ENCODE results near the gene BPIFA1.
A peak's percentile ranks its signal among the peaks of the same experiment; 100 is the strongest.

- TF ChIP-seq CTCF (IDR thresholded peaks at IDR 0.05; ENCODE audit: insufficient read depth, low read length, poor library complexity, severe bottlenecking), result peak; percentile 99
- TF ChIP-seq EZH2phosphoT487 (conservative IDR thresholded peaks at IDR 0.05; ENCODE audit: low read length), result no peak
Measured at GRCh38 chr20:33291830-33292355, 56.1 kb downstream of the BPIFA1 start.

All from SU-DHL-6 (cell line).